ENCODE measurements around the gene ABR.
"Not testable (repeated sequence)": the region's sequence is repeated elsewhere in the genome, so short reads cannot be mapped to it uniquely, and the experiment has no call there.

Gene ABR

GRCh38 chr17:1171953-1172352 is 7.8 kb downstream of the ABR start:
- DNase-seq = no peak

DNA sequence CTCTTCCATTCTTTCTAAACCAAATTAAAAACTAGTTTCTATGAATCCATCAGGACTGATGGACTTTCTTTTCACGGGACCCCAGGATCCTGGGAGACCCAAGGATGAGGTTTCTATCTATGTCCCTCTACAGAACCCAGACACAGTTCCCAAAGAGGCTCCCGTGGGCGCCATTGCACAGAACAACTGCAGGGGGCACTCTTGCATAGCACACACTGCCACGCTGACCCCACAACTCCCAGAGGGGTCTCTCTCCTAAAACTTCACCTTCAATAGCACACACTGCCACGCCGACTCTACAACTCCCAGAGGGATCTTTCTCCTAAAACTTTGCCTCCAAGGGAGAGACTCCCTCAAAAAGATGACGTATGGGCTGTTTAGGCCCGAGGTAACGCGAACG is 9.0 kb downstream of the ABR start:
- no peak for DNase-seq

DNA sequence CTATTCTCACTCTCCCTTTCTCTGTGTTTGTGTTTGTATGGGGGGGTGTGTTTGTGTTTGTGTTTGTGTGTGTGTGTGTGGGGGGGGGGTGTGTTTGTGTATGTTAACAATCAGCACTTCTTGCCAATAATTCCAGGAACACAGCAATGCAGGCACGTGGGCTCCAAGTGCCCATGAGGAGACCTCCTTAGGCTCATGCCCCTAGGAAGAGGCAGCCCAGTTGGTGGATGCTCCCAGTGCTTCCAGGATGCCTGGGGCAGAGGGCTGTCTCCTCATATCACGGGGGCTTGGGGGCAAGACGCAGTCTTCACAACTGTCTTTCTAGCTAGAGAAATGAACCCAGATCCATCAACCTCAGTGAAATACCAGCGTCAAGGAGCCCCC is 9.9 kb downstream of the ABR start:
- DNase-seq = no peak

DNA sequence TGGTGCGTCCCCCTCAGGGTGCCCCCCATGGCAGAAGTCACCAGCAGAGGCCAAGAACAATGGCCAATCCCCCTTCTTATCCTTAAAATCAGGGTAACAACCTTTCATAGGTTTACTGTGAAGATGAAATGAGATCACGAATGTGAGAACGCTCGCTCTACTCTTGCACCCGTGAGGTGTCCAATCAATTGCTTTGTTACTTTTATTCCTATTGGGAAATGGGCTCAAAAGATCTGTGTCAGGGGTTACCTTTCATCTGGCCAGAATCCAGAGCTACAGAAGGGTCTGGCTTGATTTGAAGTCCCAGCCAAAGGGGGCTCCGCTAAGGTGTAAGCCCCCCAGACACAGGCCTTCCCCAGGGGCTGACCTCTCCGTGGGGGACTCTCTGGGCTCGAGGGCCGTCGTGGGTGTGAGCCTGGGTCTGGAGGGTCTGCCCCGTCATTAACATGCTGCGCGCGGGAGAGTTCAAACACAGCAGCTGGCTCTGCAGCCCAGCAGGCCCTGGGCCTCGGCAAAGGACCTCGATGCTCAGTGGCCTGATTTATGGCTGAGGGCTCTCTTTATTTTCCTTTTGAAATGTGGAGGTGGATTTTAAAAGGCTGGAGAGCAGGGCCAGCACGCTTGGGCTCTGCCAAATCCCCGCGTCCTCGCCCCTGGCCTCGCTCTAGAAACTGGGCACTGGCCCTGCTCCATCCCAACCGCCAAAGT is 10.4 kb downstream of the ABR start:
- no peak for DNase-seq

DNA sequence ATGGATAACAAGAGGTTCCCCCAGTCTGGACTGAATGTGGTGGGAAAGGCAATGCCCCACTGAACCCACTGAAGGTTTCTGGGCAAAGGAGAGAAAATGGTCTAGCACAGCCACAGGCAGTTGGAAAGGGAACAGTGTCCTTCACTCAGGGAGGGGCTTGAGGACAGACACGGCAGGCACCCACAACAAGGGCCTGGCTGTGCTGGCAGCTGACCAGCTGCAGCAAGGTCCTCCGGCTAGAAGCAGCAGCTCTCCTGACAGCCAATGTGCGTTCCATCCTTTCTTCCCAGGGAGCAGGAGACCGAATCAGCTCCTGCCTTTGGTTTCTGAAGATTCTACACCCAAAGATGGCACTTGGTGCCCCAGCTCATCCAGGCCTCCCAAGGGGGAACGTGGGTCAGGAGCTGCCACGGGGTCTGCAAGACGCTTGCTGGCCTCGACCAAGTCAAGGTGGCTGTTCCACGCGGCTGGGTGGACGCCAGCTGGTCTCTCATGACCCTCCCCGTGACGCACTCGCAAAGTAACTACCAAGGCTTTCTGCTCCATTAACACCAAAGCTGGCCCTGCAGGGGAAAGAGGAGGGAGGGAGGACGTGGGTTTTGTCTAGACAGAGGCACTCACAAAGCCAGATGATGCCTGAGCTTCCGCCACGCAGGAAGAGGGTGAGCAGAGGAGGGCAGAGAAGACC is 11.1 kb downstream of the ABR start:
- DNase-seq = no peak

GRCh38 chr17:1166276-1166675 is 13.5 kb downstream of the ABR start:
- no peak for DNase-seq

- no peak for DNase-seq
These were observed 13.9 kb downstream of the ABR start for GRCh38 chr17:1165836-1166235.

DNA sequence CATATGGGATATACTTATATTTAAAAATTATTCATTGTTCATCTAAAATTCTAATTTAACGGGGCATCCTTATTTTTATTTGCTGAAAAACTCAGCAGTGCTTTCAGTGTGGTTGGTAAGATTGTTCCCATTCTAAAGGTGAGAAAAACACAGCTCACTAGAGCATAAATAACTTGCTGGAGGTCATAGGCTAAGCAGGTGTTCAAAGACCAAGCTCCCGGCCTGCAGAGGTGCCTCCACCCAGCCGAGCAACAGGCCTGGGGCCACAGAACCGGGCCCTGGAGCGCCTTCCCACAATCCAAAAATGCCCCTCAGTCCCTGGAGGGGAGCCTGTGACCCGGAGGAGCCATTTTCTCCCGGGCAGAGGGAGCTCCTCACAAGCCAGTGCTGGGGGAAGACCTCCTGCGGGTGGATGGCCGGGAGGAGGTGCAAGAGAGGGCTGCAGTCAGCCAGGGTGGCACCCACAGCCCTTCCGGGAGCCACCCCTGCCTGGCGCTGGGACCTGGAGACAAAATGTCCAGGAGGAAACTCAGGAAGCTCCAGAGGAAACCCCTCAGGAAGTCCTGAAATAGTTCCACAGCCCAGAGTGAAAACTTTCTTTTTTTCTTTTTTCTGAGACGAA is 14.7 kb downstream of the ABR start:
- DNase-seq = no peak

DNA sequence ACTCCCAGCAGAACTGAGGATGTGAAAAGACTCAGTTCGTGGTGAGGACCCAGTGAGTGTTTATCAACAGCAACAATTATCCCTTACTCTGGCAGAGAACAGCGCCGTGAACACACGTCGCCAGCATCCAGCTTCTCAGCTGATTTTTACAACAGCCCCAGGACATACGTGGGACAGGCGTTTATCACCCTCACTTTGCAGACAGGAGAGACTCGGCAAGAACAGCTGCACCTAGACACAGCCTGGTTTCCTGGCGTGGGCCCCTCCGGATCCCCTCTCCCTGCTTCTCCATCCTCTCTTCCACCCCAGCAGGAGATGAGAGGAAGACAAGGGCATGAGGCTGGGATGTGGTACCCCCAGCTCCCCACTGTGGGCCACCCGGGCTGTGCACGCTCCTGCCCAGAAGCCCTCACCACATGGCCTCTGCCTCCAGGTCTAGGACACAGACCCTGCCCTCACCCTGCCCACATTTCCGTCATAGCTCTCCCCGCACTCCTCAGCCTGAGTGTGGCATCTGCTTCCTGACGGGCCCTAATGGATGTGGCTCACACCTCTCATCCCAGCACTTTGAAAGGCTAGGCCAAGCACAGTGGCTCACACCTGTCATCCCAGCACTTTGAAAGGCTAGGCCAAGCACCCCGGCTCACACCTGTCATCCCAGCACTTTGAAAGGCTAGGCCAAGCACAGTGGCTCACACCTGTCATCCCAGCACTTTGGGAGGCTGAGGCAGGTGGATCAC is 17.5 kb downstream of the ABR start:
- no peak for DNase-seq

DNA sequence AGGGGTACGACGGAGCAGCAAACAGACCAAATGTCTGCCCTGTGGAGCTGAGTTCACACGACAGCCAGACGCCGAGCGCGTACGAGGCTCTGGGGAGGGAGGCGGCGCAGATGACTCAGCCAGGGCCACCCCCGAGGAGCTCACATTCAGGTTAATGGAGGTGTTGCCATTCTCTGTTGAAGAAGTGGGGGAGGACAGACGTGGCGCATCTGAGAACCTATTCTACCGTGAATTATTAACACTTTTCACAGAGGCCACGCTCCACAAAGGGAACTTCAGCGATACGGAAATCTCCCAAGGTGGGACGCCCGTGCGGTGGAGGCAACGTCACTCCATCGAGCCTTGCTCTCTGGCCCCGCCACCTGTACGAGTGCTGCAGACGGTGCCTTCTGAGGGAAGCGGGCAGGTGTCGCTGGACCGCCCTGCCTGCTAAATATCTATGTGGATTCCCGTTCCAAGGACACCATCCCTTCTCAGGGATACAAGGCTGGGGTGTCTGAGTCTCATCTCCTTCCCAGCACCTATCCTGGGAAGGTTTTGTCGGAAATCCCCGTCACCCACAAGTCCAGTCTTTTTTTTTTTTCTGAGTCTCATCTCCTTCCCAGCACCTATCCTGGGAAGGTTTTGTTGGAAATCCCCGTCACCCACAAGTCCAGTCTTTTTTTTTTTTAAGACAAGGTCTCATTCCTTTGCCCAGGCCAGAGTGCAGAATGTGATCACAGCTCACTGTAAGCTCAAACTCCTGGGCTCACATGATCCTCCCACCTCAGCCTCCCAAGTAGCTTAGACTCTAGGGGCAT is 19.0 kb downstream of the ABR start:
- no peak for DNase-seq

GRCh38 chr17:1159431-1160180 is 20.2 kb downstream of the ABR start:
- DNase-seq = no peak

GRCh38 chr17:1158879-1159278 is 20.9 kb downstream of the ABR start:
- DNase-seq = no peak

- no peak for DNase-seq
These were observed 22.9 kb downstream of the ABR start for GRCh38 chr17:1156864-1157263.

DNA sequence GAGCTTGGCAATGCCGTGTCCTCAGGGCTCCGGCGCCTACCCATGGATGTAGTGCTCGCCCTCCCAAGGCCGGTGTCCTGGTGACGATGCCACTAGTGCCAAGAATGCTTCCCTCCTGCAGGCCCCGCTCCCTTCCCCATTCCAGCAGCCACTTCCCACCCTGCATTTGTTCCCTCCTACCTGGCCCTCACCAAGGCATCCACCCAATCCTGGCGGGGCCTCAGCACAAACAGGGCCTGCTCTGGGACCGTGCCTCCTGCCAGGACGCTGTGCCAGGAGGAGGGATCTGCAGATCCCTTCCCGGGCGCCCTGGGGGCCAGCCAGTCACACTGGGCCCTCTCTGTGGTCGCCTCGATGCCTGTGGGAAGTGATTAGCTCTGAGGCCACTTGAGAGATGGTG is 25.1 kb downstream of the ABR start:
- DNase-seq = no peak

DNA sequence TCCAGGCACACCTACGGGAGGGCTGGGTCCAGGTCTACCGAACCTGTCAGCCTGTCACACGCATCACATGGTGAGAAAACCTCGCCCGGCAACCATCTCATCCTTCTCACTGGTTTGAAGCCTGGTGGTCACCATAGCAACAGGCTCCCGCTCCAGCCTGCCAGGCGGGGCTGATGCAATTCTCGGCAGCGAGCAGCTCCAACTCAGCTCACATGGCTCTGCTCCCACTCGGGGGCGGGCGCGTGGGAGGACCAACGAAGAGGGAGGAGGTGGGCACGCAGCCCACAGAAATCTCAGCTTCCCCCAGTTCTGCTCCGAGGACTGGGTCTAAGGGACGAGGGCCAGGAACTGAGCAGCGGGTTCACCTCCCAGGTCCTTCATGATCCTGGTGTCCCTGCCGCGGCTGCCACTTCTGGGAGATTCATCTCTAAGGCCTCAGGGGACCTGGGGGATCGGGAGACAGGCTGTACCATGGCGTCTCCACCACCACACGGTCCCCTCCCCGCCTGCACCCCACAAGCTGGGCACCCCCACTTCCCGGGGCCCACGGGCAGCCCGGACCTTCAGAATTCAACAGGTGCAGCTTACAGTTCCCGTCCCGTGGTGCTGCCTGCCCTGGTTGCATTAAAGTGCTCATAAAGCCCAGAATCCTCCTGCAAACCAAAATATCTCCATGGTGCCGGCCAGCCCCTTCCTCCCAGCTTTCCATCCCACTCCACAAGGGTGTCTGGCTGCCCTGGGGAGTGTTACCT is 25.8 kb downstream of the ABR start:
- DNase-seq = peak; percentile 47

GRCh38 chr17:1152582-1152981 is 27.2 kb downstream of the ABR start:
- not testable (repeated sequence) for DNase-seq

DNA sequence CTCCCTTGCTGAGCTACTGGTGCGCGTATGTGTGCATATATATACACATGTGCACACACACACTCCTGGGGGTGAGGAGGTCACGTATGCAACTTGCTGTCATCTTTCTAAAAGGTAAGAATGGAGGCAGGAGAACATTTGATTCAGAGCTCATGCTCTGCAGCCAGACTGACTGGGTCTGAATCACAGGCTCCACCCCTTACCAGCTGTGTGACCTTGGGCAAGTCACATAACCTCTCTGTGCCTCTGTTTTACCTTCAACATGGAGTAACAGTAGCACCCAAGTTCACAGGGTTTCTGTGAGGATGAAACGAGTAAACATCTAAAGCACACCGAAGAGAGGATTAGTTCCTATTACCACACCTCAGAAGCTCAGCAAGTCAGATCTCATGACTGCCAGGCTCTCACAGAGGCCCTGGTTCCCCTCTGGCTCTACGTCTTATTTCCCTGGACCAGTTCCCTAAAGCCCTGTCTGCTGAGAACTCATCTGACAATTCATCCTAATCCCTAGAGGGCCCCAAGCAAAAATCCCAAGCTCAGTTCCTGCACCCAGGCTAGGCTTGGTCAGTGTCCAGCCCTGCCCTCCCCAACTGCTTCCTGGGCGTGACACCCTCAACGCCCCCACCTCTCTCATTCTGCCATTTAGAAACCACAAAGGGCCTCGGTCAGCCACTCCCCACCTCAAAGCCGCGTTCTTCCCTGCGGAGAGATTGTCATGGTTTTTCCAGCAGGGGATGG is 28.7 kb downstream of the ABR start:
- peak; percentile 82 for DNase-seq

DNA sequence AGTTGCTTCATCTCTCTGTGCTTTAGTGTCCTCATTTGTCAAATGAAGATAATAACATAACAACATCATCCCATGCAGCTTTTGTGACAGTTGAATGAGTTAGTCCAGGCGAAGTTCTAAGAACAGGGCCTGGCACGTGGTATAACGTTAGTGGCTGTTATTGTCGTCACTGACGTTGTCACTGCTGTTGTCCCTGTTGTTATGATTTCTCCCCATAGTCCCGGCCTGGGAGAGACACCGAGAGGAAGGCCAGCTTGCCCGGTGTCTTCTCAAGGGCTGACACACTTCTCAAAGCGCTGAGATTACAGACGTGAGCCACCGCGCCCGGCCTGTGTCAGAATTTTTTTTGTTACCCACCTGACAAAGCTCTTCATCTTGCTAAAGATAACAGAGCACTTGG is 29.9 kb downstream of the ABR start:
- DNase-seq = no peak

GRCh38 chr17:1147664-1148063 is 32.1 kb downstream of the ABR start:
- DNase-seq = no peak

DNA sequence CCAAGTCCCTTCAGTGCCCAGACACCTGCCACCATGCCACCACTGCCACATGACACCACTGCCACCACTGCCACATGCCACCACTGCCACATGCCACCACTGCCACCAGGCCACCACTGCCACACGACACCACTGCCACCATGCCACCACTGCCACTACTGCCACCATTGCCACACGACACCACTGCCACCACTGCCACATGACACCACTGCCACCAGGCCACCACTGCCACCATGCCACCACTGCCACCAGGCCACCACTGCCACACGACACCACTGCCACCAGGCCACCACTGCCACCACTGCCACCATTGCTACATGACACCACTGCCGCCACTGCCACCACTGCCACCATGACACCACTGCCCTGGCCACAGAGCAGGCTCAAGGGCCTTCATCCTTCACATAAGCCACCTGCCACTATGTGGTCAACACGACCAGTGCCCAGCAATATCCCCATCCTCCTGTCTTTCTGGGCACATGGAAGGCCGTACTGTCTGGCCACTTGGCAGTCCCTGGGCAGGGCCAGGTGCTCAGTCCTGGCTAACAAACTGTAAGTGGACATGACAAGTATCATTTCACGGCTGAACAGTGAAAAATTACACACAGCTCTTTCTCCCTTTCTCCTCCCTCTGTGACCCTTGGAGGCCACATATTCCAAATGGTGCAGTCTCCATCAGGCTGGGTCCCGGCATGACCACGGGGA is 33.1 kb downstream of the ABR start:
- DNase-seq = no peak
